GM18873 (cell line): ENCODE measurements around the gene BHLHE23.

Source experiments
- ATAC-seq: cut with Tn5 transposase; IDR thresholded peaks from one replicate; pipeline ENCODE4 v1.9.1; 2021; ENCODE audit warnings: mild to moderate bottlenecking, moderate library complexity, moderate number of reproducible peaks; ENCODE audit not compliant: unreplicated experiment, low FRiP score

The BHLHE23 gene

GRCh38 chr20:63026582-63027165 lies 19.9 kb upstream of the BHLHE23 start:
- ATAC-seq = no peak

GRCh38 chr20:63025534-63026331 lies 19.0 kb upstream of the BHLHE23 start:
- no peak for ATAC-seq

GRCh38 chr20:63024573-63025392 lies 18.0 kb upstream of the BHLHE23 start:
- ATAC-seq = no peak

- no peak for ATAC-seq
Observed at GRCh38 chr20:63023936-63024571, 17.3 kb upstream of the BHLHE23 start.

GRCh38 chr20:63023071-63023935 lies 16.5 kb upstream of the BHLHE23 start:
- no peak for ATAC-seq

- ATAC-seq = no peak
Observed at GRCh38 chr20:63022501-63022900, 15.7 kb upstream of the BHLHE23 start.

- no peak for ATAC-seq
Observed at GRCh38 chr20:63021356-63022321, 14.9 kb upstream of the BHLHE23 start.

- no peak for ATAC-seq
Observed at GRCh38 chr20:63020681-63021080, 13.9 kb upstream of the BHLHE23 start.

GRCh38 chr20:63017826-63018411 lies 11.2 kb upstream of the BHLHE23 start:
- ATAC-seq = no peak

- ATAC-seq = no peak
Observed at GRCh38 chr20:63017076-63017825, 10.5 kb upstream of the BHLHE23 start.

GRCh38 chr20:63016514-63017075 lies 9.8 kb upstream of the BHLHE23 start:
- ATAC-seq = no peak

- ATAC-seq = no peak
Observed at GRCh38 chr20:63015662-63016361, 9.0 kb upstream of the BHLHE23 start.

GRCh38 chr20:63015147-63015661 lies 8.4 kb upstream of the BHLHE23 start:
- ATAC-seq = no peak

- no peak for ATAC-seq
Observed at GRCh38 chr20:63014710-63015109, 7.9 kb upstream of the BHLHE23 start.

GRCh38 chr20:63014287-63014686 lies 7.5 kb upstream of the BHLHE23 start:
- ATAC-seq = no peak

GRCh38 chr20:63013207-63013606 lies 6.4 kb upstream of the BHLHE23 start:
- ATAC-seq = no peak

GRCh38 chr20:63011798-63012197 lies 5.0 kb upstream of the BHLHE23 start:
- no peak for ATAC-seq
